ENCODE data around the gene ADCY6. TPM values are rescaled to one million over a fixed set of nuclear protein-coding genes. Genes with fewer than 3 reads are reported as not detected.

ADCY6 gene
- total and polyA plus RNA-seq, 2 of the 4 experiments (the other 2 are of a cell fraction), result 18.5 to 34.4 TPM

DNA sequence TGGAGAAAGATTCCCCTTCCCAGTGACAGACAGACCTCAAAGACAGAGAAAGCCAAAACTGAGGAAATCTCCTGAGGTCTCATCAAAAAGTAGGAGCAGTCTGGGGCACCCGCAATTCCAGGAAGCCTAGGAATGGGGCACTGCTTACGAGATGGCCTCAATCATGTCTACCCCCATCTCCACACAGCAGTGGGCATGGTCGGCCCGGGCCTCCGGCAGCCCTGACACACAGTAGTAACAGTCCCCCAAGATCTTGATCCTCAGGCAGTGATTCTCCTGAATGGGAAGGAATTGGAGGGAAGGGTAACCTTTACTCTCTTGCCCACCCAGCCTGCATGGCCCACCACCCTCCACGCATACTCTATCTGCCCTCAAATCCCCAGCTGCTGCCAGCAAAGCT lies 11.9 kb downstream of the ADCY6 start:
- Histone ChIP-seq H2AFZ (replicated peaks; ENCODE audit: low read length, poor library complexity) (no peak overlapping the region), H4K20me1 (ENCODE audit: insufficient read depth, low read length) (peaks cover 10% of the 10 kb centered on the region), H2AK9ac (replicated peaks; ENCODE audit: low read depth, low read length, poor library complexity) (no peak overlapping the region), H2BK15ac (ENCODE audit: low read depth, low read length) (no peak overlapping the region), H2BK5ac (ENCODE audit: low read depth, low read length, poor library complexity, severe bottlenecking) (no peak overlapping the region), H3K56ac (ENCODE audit: extremely low read depth, insufficient read depth, low read length) (no peak overlapping the region), H3K4me2 (ENCODE audit: low read depth, low read length) (no peak overlapping the region), H2BK120ac (ENCODE audit: low read depth, low read length) (no peak overlapping the region), H3K4me3 (ENCODE audit: insufficient read depth, low read depth, low read length) (no peak overlapping the region), H3K9me3 (ENCODE audit: control insufficient read depth, insufficient read depth, low read length) (no peaks in the 10 kb centered on the region), H3K4me1 (ENCODE audit: control insufficient read depth, insufficient read depth, low read length) (peaks cover 13% of the 10 kb centered on the region), H3K27ac (ENCODE audit: insufficient read depth, low read length) (no peak overlapping the region), H3K27me3 (ENCODE audit: control insufficient read depth, insufficient read depth, low read length) (no peaks in the 10 kb centered on the region), H3K4ac (ENCODE audit: low read depth, low read length) (no peak overlapping the region), H3K18ac (ENCODE audit: low read depth, low read length) (no peak overlapping the region), H4K5ac (ENCODE audit: low read depth, low read length) (no peak overlapping the region), H3K9me1 (ENCODE audit: insufficient read depth, low read length) (peaks cover 13% of the 10 kb centered on the region; the same call in 1 of the 2 replicates), H2AK5ac (ENCODE audit: low read depth, low read length) (no peak overlapping the region), H4K8ac (ENCODE audit: low read depth in 2 of 2, low read length in 2 of 2) (no peak overlapping the region), H4K91ac (ENCODE audit: insufficient read depth, low read depth, low read length) (no peak overlapping the region), H3K9ac (ENCODE audit: low read depth, low read length) (no peak overlapping the region), H3K23ac (ENCODE audit: low read depth, low read length) (no peak overlapping the region), H3K14ac (replicated peaks; ENCODE audit: low read depth, low read length) (no peak overlapping the region), H3K36me3 (ENCODE audit: control insufficient read depth, insufficient read depth, low read length) (peaks cover 62% of the 10 kb centered on the region), H2BK20ac (ENCODE audit: low read depth, low read length) (no peak overlapping the region), H3K79me1 (ENCODE audit: low read depth in 1 of 2, low read length in 2 of 2) (peaks cover 31 to 40% of the 10 kb centered on the region in 2 experiments)
- dilution Hi-C loops (cut with HindIII; ENCODE audit: low sequenced_read_pairs, unreplicated experiment) (no loop called here), in situ Hi-C loops (cut with MboI; ENCODE audit: low sequenced_read_pairs) (loop anchor here (25.0 kb wide), 1 partner anchor 240 kb away; the partner anchor contains the start of gene OR8S1), intact Hi-C loops (cut with micrococcal nuclease) (no loop called here)
- no CpG with 5 or more reads among the region's 6 CpGs for WGBS, 2 experiments (ENCODE audit: extremely low coverage in 2 of 2, insufficient read length in 1 of 2)
- TF ChIP-seq NFE2L2 (IDR thresholded peaks at IDR 0.05; ENCODE audit: low read depth, low read length) (no peak), BHLHE40 (IDR thresholded peaks at IDR 0.05; ENCODE audit: low read depth, low read length) (no peak), POLR2A (IDR thresholded peaks at IDR 0.05; ENCODE audit: low read depth, low read length) (no peak), MAFK (IDR thresholded peaks at IDR 0.05; ENCODE audit: low read depth, low read length) (no peak), SMC3 (IDR thresholded peaks at IDR 0.05; ENCODE audit: low read depth, low read length) (no peak), CEBPB (IDR thresholded peaks at IDR 0.05; ENCODE audit: low read depth, low read length) (no peak)
- TF ChIP-seq, protein P1, sequence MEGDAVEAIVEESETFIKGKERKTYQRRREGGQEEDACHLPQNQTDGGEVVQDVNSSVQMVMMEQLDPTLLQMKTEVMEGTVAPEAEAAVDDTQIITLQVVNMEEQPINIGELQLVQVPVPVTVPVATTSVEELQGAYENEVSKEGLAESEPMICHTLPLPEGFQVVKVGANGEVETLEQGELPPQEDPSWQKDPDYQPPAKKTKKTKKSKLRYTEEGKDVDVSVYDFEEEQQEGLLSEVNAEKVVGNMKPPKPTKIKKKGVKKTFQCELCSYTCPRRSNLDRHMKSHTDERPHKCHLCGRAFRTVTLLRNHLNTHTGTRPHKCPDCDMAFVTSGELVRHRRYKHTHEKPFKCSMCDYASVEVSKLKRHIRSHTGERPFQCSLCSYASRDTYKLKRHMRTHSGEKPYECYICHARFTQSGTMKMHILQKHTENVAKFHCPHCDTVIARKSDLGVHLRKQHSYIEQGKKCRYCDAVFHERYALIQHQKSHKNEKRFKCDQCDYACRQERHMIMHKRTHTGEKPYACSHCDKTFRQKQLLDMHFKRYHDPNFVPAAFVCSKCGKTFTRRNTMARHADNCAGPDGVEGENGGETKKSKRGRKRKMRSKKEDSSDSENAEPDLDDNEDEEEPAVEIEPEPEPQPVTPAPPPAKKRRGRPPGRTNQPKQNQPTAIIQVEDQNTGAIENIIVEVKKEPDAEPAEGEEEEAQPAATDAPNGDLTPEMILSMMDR (conservative IDR thresholded peaks at IDR 0.05; ENCODE audit: low read depth, low read length), result no peak
- TF ChIP-seq, protein P2, sequence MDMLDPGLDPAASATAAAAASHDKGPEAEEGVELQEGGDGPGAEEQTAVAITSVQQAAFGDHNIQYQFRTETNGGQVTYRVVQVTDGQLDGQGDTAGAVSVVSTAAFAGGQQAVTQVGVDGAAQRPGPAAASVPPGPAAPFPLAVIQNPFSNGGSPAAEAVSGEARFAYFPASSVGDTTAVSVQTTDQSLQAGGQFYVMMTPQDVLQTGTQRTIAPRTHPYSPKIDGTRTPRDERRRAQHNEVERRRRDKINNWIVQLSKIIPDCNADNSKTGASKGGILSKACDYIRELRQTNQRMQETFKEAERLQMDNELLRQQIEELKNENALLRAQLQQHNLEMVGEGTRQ (IDR thresholded peaks at IDR 0.05; ENCODE audit: low read depth, low read length), result no peak
- ATAC-seq (ENCODE audit: low read depth) (no peak), DNase-seq (no peak)
- POLR2A ChIA-PET (ENCODE audit: unreplicated experiment), result no interaction called here
- CTCF ChIA-PET, result no interaction called here
- BruUV-seq (replicated peaks), result no TSS peak

Data from IMR-90 (cell line).